Mesothelial cell of epicardium (in vitro differentiated cells): ENCODE data around the gene DIPK1A. TPM values are rescaled to one million over a fixed set of nuclear protein-coding genes. Genes with fewer than 3 reads are reported as not detected.

ENCODE experiments used
- DNase-seq, 2 experiments: peaks; one replicate each; pipeline ENCODE4 v3.0.0; 2021; ENCODE audit warnings: low spot score in 2 of 2; ENCODE audit not compliant: unreplicated experiment in 2 of 2
- H3K27ac Mint-ChIP-seq: 2 replicates; pipeline ENCODE4 v1.8.0; 2021; ENCODE audit warnings: mixed read lengths
- H3K27me3 Mint-ChIP-seq: 2 replicates; pipeline ENCODE4 v1.8.0; 2021; ENCODE audit warnings: low read depth, mixed read lengths
- H3K36me3 Mint-ChIP-seq: 2 replicates; pipeline ENCODE4 v1.8.0; 2021; ENCODE audit warnings: mixed read lengths
- H3K4me1 Mint-ChIP-seq: 2 replicates; pipeline ENCODE4 v1.8.0; 2021; ENCODE audit warnings: mixed read lengths
- H3K4me3 Mint-ChIP-seq: 2 replicates; pipeline ENCODE4 v1.8.0; 2021; ENCODE audit warnings: mild to moderate bottlenecking, moderate library complexity, mixed read lengths
- H3K9me3 Mint-ChIP-seq: 2 replicates; pipeline ENCODE4 v1.8.0; 2021; ENCODE audit warnings: mixed read lengths
- CTCF ChIP-seq: fragments of 200-600 bp; sonication (generic); IDR thresholded peaks from one replicate; pipeline ENCODE4 v1.5.0; 2021; ENCODE audit warnings: antibody characterized with exemption; ENCODE audit not compliant: unreplicated experiment
- total RNA-seq: library from RNA; stranded (reverse); gene quantifications from 3 replicates; pipeline ENCODE4 v1.2.1, GENCODE V29; 2021

Gene DIPK1A
- total RNA-seq, 1 donor from 2014 or later: 12.3 TPM

GRCh38 chr1:92792340-92792782, 168.9 kb downstream of the DIPK1A start:
- no peaks in the 10 kb centered on the region for H3K27me3 Mint-ChIP-seq
- DNase-seq: no peak
- H3K27ac Mint-ChIP-seq: no peak overlapping the region
- H3K4me3 Mint-ChIP-seq: no peak overlapping the region
- peaks cover 5% of the 10 kb centered on the region for H3K9me3 Mint-ChIP-seq
- H3K4me1 Mint-ChIP-seq: no peaks in the 10 kb centered on the region
- TF ChIP-seq CTCF: no peak
- no peaks in the 10 kb centered on the region for H3K36me3 Mint-ChIP-seq

Other genes starting within 250 kb of the DIPK1A start
- 37.8 to 40.0 TPM (median 39.2 TPM) in 3 replicates for gene EVI5, start 176.4 kb downstream of the DIPK1A start, total RNA-seq
- 1,556 to 1,645 TPM (median 1,628 TPM) in 3 replicates for gene RPL5, start 129.4 kb downstream of the DIPK1A start, total RNA-seq
- gene MTF2, start 117.8 kb upstream of the DIPK1A start, total RNA-seq: 70.9 to 76.2 TPM (median 73.5 TPM) in 3 replicates
- gene TMED5, start 219.0 kb upstream of the DIPK1A start, total RNA-seq: 41.7 to 43.0 TPM (median 41.8 TPM) in 3 replicates
- 7.5 to 9.9 TPM (median 8.2 TPM) in 3 replicates for gene CCDC18, start 219.3 kb upstream of the DIPK1A start, total RNA-seq